Pancreas (tissue), 10 donors: ENCODE data around the gene SMTNL2. TPM values are rescaled to one million over a fixed set of nuclear protein-coding genes. Genes with fewer than 3 reads are reported as not detected.

Experiments
- ATAC-seq, 4 donors: fragments of 200-7000 bp; cut with Tn5 transposase; one replicate each; pipeline versions ENCODE4 v1.8.0 to v1.9.1; 2020; ENCODE audit warnings: mild to moderate bottlenecking in 4 of 4, moderate library complexity in 4 of 4
- DNase-seq, 6 donors: peaks; one replicate each; pipeline ENCODE4 v3.0.0-alpha.2; 2020
- FAIRE-seq: peaks from 2 replicates; lab custom pipeline; 2012; peaks lifted over from hg19 to GRCh38; lab: Jason Lieb, UNC
- H3K27ac ChIP-seq, 4 donors: fragments of 200-600 bp; sonication (generic); 1 replicate in 3 of 4; 2 replicates in 1 of 4; pipeline versions ENCODE4 v1.5.0 to v1.8.0; 2020
- H3K27me3 ChIP-seq, 4 donors: fragments of 200-600 bp; one replicate each; pipeline ENCODE4 v1.8.0; 2021
- H3K36me3 ChIP-seq, 3 donors: fragments of 200-600 bp; sonication (generic) in 1 of 3; one replicate each; pipeline versions ENCODE4 v1.5.0 to v1.8.0; 2020 to 2021
- H3K4me1 ChIP-seq, 3 donors: fragments of 200-600 bp; one replicate each; pipeline ENCODE4 v1.8.0; 2021
- H3K4me3 ChIP-seq, 4 donors: fragments of 200-600 bp; sonication (generic) in 2 of 4; one replicate each; pipeline versions ENCODE4 v1.5.0 to v1.8.0; 2020 to 2021
- H3K9me3 ChIP-seq, 4 donors: fragments of 200-600 bp; one replicate each; pipeline ENCODE4 v1.8.0; 2021
- WGBS, 2 donors: extraction: QIAGEN DNeasy Blood & Tissue Kit; methylation state at CpG; one replicate each; pipeline ENCODE4 v1.1.7; 2013; 5-methylcytosine and 5-hydroxymethylcytosine counted together
- intact Hi-C, 3 donors: fragments of 100-400 bp; cut with DNase I; formaldehyde crosslinking; loops; one replicate each; pipeline versions ENCODE4 v1.11.1 to v1.14.2; 2022
- polyA plus RNA-seq, 2 donors: library from polyadenylated mRNA; stranded (reverse); fragments of 200-250 nt; gene quantifications; one replicate each; pipeline ENCODE4 v1.2.3, GENCODE V29; 2013
- total RNA-seq, 6 donors: library from RNA; stranded (reverse); fragmentation: NEBNext Ultra II Directional in 4 of 6; extraction: Animal tissue kit (Norgen Biotek cat#: 25700) in 4 of 6; gene quantifications; one replicate each; pipeline versions ENCODE4 v1.2.1 to v1.2.4, GENCODE V29; 2021 to 2023
- TF ChIP-seq, protein P1 (sequence below), 4 donors: fragments of 200-600 bp; sonication (generic) in 3 of 4; IDR thresholded peaks; one replicate each; pipeline versions ENCODE4 v1.5.0 to v1.8.0; 2021; ENCODE audit warnings: antibody characterized with exemption in 4 of 4
- donor health status: healthy with polysubstance abuse.
- donor health status: DM: no; HTN: no; CAD: no; lungs with moderate emphysema.
- donor health status: DM: no; HTN: no; CAD: no.
- donor health status: control.
- donor health status: control.
- donor health status: Bipolar disorder and iron deficiency.
- donor health status: DM: yes; HTN: yes; CAD: no.
- donor health status: DM: no; HTN: no; CAD: no.
- donor health status: DM: no; HTN: no; CAD: no.
- donor health status: DM: yes; HTN: yes; CAD: no.

Gene SMTNL2
- total and polyA plus RNA-seq, 8 donors, result 0.09 to 0.59 (median 0.26) TPM; not detected in 2

DNA sequence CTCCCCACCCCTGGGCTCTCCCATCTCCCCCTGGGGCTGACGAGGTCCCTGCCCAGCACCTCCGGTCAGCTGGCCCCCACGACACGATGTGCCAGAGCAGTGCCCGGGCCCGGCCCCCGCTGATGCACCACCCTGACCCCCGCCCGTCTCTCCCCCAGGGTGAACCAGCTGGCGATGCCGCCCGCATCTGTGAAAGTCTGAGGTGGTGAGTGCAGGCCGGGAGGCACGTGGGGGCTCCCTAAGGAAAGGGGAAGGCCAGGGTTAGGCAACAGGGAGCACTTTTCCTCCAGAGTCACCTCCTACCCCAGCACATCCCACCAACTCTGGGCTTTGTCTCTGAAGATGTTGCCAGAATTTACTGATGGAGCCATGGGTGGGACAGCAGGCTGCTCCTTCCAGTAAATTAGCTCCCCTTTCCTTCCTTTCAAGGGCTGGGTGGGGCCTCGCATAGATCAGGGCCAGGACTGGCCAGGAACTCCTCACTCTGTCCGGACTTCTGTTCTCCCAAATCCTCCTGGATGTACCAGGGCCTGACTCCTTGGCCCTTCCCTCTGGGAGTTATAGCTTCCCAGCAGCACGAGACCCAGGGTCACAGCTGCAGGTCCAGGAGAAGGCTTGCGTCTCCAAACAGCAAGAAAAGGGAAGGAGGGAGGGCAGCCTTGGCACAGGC is 47.5 kb upstream of the SMTNL2 start:
- Histone ChIP-seq H3K4me3 (no peak overlapping the region), H3K9me3 (no peaks in the 10 kb centered on the region), H3K27me3 (no peaks in the 10 kb centered on the region), H3K27ac (peak overlapping the region in 1 of 4 donors; percentile 12), H3K4me1 (no peaks in the 10 kb centered on the region), H3K36me3 (peaks cover 0 to 19% (median 7%) of the 10 kb centered on the region in 3 donors)
- WGBS, 2 donors, result 72 to 83% methylated on average over 18 of the region's 18 CpGs
- ATAC-seq, result peak in 3 of 4 donors; percentile 1 to 5 (median 2)
- TF ChIP-seq, protein P1, sequence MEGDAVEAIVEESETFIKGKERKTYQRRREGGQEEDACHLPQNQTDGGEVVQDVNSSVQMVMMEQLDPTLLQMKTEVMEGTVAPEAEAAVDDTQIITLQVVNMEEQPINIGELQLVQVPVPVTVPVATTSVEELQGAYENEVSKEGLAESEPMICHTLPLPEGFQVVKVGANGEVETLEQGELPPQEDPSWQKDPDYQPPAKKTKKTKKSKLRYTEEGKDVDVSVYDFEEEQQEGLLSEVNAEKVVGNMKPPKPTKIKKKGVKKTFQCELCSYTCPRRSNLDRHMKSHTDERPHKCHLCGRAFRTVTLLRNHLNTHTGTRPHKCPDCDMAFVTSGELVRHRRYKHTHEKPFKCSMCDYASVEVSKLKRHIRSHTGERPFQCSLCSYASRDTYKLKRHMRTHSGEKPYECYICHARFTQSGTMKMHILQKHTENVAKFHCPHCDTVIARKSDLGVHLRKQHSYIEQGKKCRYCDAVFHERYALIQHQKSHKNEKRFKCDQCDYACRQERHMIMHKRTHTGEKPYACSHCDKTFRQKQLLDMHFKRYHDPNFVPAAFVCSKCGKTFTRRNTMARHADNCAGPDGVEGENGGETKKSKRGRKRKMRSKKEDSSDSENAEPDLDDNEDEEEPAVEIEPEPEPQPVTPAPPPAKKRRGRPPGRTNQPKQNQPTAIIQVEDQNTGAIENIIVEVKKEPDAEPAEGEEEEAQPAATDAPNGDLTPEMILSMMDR (IDR thresholded peaks at IDR 0.05), result no peak
- no peak for FAIRE-seq
- DNase-seq, result peak in 2 of 6 donors; percentile 33 to 80
- intact Hi-C loops, result no loop called here

DNA sequence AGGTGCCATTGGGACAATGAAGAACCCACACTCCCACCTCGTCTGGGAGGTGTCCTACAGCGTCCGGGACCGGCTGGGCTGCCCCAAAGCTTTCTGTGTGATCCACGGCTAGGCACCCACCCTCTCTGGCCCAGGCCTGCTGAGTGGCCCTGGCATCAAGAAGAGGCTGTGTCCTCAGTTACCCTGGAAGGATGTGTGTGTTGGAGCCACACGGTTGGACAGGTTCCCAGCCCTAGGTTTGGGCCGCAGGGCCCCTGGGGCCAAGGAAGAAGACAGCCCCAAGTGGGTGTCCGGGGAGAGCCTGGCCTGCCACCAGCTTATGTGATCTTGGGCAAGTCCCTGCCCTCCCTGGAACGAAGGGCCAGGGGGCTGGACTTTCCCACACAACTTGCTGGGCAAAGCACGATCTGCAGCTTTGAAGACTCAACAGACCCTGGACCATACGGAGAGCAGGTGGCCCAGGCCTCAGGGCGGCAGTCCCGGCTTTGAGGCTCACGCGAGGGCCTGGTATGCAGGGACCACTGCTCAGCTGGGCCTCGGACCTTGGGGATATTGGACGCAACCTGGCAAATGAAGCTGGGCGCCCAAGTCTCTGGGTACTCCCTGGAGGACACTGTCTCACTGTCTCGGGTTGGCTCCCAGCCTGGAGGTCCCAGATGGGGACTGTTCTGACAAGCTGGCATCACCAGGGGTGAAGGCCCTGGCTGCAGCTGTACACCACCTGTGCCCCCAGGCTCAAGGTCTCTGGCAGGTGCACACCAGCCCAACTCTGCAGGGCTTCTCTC is 46.7 kb upstream of the SMTNL2 start:
- intact Hi-C loops, result no loop called here
- FAIRE-seq (no peak), ATAC-seq (no peak), DNase-seq (peak in 1 of 6 donors; percentile 71)
- Histone ChIP-seq H3K4me3 (no peak overlapping the region), H3K27me3 (no peaks in the 10 kb centered on the region), H3K9me3 (no peaks in the 10 kb centered on the region), H3K27ac (peak overlapping the region in 1 of 4 donors; percentile 12), H3K4me1 (no peaks in the 10 kb centered on the region), H3K36me3 (peaks cover 0 to 27% (median 14%) of the 10 kb centered on the region in 3 donors)
- TF ChIP-seq, protein P1 (IDR thresholded peaks at IDR 0.05), result no peak
- WGBS, 2 donors, result 77 to 80% methylated on average over 19 of the region's 19 CpGs

DNA sequence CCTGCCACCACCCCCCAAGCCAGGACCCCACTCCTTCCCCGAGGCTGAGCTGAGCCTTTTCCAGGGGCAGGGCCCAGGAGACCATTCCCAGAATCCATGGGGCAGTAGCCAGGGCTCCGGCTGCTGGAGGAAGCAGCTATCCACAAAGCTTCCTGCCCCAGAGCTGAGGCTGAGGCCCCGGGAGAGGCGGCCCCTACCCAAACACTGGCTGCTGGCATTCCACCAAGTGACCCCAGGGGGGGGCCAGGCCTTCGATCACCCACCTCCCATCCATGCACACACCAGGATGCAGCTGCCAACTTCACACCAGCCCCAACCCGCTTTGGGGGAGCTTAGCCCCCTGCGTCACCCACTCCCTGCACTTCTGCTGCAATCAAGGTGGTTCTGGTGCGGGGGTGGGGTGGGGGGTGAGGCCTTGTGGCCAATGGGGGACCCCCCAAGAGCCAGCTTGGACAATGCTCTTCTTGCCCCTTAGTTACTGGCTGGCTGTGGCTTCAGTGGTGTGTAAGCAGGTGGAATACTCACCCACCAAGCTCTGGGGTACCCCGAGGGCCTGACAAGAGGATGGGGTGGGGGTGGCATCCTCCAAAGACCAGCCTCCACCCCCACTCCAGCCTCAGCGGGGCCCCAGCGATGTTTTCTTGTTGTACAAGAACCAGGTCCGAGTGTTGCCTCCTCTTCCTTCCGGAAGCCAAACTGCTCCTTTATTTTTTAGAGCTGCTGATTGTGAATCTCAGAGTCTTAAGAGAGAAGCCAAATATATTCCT is 45.9 kb upstream of the SMTNL2 start:
- H3K27ac ChIP-seq, result no peak overlapping the region
- ATAC-seq (no peak), FAIRE-seq (no peak), DNase-seq (peak in 1 of 6 donors; percentile 42)
- H3K9me3 ChIP-seq, result no peaks in the 10 kb centered on the region
- peaks cover 0 to 34% (median 16%) of the 10 kb centered on the region in 3 donors for H3K36me3 ChIP-seq
- no peaks in the 10 kb centered on the region for H3K4me1 ChIP-seq
- 78 to 87% methylated on average over 13 of the region's 13 CpGs for WGBS, 2 donors
- intact Hi-C loops, result no loop called here
- no peaks in the 10 kb centered on the region for H3K27me3 ChIP-seq
- H3K4me3 ChIP-seq, result no peak overlapping the region
- TF ChIP-seq, protein P1 (IDR thresholded peaks at IDR 0.05), result no peak

DNA sequence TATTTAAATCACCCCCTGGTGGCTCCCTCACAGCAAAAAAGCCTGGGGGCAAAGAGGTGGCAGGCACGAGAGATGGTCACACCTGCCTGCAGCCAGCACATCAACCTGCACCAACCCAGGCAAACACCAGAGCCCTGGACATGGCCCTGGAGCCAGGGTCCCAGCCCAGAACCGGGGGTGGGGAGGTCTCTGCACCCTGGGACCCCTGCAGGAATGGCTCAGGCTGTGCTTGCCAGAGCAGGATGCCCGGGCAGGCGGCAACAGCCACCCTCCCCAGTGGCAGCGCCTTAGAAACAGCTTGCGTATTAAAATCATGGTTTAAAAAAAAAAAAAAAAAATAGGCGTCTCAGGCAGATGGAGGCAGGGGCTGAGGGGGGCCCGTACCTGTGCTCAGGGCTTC is 45.3 kb upstream of the SMTNL2 start:
- intact Hi-C loops, result no loop called here
- ATAC-seq (no peak), DNase-seq (peak in 2 of 6 donors; percentile 57), FAIRE-seq (no peak)
- TF ChIP-seq, protein P1 (IDR thresholded peaks at IDR 0.05), result no peak
- no peak overlapping the region for H3K4me3 ChIP-seq
- H3K27me3 ChIP-seq, result no peaks in the 10 kb centered on the region
- H3K9me3 ChIP-seq, result no peaks in the 10 kb centered on the region
- H3K27ac ChIP-seq, result no peak overlapping the region
- 86 to 92% methylated on average over 8 of the region's 8 CpGs for WGBS, 2 donors
- peaks cover 0 to 36% (median 17%) of the 10 kb centered on the region in 3 donors for H3K36me3 ChIP-seq
- no peaks in the 10 kb centered on the region for H3K4me1 ChIP-seq
